Measurements from ENCODE around the gene POLR1C.
A peak's percentile ranks its signal among the peaks of the same experiment; 100 is the strongest.
"Not testable (repeated sequence)": the region's sequence is repeated elsewhere in the genome, so short reads cannot be mapped to it uniquely, and the experiment has no call there.

POLR1C gene

DNA sequence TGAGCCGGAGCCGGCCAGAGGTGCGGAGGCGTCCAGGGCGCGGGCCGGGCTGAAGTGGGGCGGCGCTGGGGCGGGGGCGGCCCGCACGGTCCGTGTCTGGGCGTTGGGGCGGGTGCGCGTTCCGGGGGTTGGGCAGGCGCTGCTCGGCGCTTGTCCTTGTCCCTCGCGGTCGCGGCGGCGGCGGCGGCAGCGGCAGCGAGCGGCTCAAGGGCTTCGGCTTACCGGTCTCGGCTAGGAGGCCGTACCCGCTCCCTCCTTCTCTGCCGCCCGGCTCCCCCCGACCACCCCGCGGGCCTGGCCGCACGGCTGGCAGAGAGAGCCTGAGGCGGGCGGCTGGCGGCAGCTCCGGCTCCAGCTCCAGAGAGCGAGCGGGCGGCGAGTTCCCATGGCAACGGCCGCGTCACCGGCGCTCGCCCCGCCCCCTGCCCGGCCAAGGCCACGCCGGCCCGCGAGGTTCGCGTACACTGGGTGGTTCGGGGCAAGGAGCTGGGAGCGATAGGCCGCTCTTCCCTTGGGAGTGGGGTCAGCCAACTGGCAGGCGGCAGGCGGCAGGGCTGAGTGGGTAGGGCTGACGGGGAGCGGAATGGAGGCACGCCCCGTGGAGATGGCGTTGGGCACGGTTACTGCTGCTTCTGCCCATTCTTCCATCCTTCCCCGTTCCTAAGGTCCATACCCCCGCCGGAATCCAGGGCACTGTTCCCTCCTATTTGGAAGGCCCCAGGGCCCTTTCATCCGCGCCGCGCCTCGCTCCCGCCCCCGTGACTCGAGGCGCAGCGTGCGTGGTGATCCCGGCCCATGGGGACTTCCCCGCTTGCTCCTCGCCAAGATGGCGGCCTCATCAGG lies 6.7 kb upstream of the POLR1C start, which contains the start of gene LRRC73:
Gene LRRC73 (minus strand): TSS at position 363 of the 843 bp plus-strand sequence. CDS start 561 bp downstream, outside the sequence.
- DNase-seq (ENCODE audit: low read depth in 3 of 3): peak; percentile 52 to 76 (median 58)

GRCh38 chr6:43510827-43511163 lies 6.1 kb upstream of the POLR1C start:
- DNase-seq (ENCODE audit: low read depth in 3 of 3): no peak

DNA sequence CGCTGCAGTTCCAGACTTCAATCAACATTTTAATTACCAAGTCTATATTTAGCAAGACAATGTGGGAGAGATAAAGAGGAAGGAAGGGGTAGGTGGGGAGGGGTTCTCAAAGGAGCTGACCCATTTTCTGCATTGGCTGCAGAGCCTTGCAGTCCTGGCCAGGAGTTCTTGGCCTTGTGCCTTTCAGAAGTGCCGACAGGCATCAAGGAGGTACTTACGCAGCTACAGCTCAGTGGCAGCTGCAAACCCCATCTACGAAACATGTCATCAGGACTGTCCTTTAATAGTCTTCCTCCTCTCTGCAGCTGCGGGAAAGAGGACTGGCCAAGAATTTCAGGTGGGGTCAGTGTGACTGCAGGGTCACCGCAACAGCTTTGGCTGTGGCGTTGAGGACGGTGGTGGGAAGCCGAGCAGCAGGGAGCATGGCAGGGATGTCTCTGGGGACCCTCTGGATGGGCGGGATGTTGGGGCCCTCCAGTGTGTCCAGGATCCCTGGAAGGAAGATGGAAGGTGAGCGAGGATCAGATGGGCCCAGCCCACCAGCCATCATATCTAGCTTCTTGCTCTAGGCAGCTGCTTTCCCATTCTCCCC lies 5.0 kb upstream of the POLR1C start:
- no peak for DNase-seq (ENCODE audit: low read depth in 3 of 3)

DNA sequence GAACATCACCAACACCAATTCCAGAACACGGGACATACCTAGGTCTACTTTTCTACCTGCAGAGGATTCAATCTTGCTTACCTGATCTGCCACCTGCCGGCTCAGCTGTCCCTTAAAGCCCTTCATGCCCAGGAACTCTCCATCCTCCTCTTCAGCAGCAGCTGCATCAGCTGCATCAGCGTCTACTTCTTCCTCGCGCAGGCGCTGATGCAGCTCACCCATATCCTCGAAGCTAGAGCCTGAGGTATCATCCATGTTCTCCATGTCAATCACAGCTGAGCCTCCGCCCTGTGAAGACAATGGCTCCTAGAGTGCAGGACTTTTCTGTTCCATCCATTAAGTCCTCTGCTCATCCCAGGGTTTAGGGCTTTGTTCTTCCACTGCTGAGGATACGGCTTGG lies 1.1 kb upstream of the POLR1C start:
- no peak for DNase-seq (ENCODE audit: low read depth in 3 of 3)

DNA sequence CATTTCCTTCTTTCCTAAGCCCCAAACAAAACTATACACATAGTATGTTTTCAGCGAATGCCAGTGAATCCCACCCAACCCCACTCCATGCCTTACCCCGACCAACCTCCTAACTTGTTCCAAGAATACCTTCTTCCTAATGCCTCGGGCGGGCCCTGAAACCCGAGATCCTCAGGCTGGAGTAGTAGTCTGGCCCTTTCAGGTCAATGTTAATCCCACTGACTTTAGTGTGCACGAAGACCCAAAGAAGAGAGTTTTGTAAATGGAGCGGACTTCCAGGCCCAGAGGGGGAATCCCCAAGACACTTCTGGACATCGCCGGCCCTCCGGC lies 557 bp upstream of the POLR1C start:
- no peak for DNase-seq (ENCODE audit: low read depth in 3 of 3)

GRCh38 chr6:43517505-43518357 lies 842 bp downstream of the POLR1C start:
- no peak for DNase-seq (ENCODE audit: low read depth in 3 of 3)

- no peak for DNase-seq (ENCODE audit: low read depth in 3 of 3)
Observed at GRCh38 chr6:43520097-43520496, 3.2 kb downstream of the POLR1C start.

DNA sequence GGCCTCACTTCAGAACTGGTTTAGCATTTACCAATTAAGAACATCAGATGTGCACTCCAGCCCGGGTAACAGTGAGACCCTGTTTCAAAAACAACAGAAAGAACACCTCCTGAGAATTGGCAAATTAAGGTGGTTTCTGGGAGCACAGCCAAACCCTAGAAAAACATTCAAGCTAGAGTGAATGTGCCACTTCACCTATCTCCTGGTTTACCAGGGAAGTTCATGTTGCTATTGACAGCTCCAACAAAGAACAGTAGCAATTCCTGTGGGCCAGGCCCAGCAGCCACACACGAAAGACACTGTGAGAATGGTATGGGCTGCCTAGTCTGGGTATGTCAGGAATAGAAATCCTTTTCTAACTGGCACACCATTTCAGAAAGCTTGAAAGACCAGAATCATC lies 4.9 kb downstream of the POLR1C start:
- no peak for DNase-seq (ENCODE audit: low read depth in 3 of 3)

GRCh38 chr6:43522547-43523261 lies 5.8 kb downstream of the POLR1C start:
- DNase-seq (ENCODE audit: low read depth in 3 of 3): no peak

DNA sequence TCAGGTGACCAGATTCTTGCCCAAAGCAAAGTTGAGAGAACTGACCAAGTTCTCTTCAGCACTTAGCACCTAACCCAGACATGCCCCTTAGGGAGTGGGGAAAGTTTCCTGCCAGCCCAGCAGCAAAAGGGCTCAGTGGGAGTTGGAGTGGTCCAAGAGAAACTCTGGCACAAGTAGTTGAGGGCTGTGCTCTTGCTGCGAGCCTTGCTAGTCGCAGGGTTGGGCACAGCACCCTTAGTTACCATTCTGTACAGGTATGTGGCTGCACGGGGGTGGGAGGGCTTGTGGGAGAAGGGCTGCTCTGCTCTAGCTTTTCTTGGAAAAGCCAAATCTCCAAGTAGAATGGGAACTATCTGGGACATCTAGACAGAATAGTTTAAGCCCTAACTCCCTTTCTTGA lies 6.4 kb downstream of the POLR1C start:
- DNase-seq (ENCODE audit: low read depth in 3 of 3): no peak

- DNase-seq (ENCODE audit: low read depth in 3 of 3): no peak
Observed at GRCh38 chr6:43524483-43524961, 7.6 kb downstream of the POLR1C start.

DNA sequence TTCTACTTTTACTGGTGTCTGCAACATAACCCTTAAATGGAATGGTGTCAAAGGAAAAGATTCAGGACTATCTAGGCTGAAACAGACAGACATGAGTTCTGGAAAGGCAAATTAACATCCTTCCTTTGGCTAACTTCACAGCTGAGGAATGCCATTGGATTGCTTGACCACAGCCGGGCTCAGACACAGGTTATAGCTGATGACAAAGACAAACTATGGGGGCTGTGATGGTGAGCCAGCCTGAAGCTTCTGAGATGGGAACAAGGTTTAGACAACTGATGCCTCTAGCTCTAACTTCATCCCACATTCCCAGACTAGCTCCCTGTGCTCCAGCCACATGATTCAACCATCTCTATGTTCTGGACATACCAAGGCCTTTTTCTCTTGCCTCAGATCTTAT lies 15.3 kb downstream of the POLR1C start:
- DNase-seq (ENCODE audit: low read depth in 3 of 3): no peak

- DNase-seq (ENCODE audit: low read depth in 3 of 3): not testable (repeated sequence)
Observed at GRCh38 chr6:43538986-43539385, 22.1 kb downstream of the POLR1C start.

- DNase-seq (ENCODE audit: low read depth in 3 of 3): not testable (repeated sequence)
Observed at GRCh38 chr6:43539409-43539808, 22.5 kb downstream of the POLR1C start.

GRCh38 chr6:43540507-43540906 lies 23.6 kb downstream of the POLR1C start:
- no peak for DNase-seq (ENCODE audit: low read depth in 3 of 3)

GRCh38 chr6:43541774-43542471 lies 25.0 kb downstream of the POLR1C start:
- DNase-seq (ENCODE audit: low read depth in 3 of 3): no peak

GRCh38 chr6:43544461-43544860 lies 27.6 kb downstream of the POLR1C start:
- no peak for DNase-seq (ENCODE audit: low read depth in 3 of 3)

DNA sequence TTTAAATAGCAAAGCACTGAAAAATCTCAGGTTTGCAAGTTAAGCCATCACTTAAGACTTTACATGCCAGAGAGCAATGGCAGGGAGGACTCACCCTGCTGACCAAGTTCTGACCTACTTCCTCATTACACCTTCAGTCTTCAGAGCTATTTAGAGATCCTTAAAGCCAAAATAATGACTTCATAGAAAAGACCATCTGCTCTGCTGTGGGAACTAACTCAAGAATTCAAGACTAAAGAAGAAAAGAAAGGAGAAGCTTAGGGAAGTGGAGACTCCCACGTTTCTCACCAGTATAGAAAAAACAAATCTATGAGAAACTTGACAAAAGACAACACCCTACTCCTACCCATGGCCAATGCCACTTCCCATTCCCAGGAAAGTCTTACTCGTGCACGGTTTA lies 30.3 kb downstream of the POLR1C start:
- no peak for DNase-seq (ENCODE audit: low read depth in 3 of 3)

GRCh38 chr6:43557620-43558019 lies 40.7 kb downstream of the POLR1C start:
- not testable (repeated sequence) for DNase-seq (ENCODE audit: low read depth in 3 of 3)

DNA sequence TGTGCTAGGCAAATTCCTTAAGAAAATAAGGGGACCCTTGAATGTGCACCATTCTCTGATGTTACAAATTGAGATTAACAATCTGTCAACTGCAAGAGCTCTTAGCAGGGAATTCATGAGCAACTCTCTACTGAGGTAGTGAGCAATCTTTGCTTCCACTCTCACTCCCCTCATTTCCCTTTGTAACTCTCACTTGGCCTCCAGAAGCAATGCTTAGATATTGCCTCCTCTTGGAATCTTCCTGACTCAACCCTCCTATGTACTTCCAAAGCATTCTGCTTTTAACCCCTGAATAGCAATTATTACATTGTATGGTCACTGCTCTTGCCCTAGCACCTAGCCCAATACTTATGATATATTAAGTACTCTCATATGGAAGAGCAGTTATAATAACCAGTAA lies 42.4 kb downstream of the POLR1C start:
- no peak for DNase-seq (ENCODE audit: low read depth in 3 of 3)

DNA sequence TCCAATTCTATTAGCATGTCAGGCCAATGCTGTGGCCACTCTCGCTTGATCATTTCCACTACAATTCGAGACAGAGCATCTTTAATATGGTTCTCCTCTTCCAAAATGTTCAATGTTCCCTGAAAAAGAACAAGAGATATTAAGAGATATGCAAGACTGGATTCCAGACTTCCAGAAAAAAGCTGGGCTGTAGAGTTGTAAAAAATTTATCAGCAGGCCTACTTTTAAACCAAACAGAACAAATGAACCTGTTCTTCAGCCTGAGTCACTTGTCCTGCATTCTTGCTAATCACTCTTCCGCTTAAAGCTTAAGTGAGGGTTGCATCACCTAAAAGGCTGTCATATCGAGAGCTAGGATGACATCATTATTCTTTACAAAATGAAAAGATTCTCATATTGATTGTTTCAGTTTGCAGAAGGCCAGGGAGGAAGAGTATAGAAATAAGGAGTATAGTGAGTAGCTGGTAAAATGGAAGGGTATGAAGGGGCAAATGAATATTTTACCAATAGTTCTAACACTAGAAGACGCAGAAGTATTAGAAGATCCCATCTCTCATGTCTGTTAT lies 54.1 kb downstream of the POLR1C start:
- no peak for DNase-seq (ENCODE audit: low read depth in 3 of 3)
